ENCODE results near the gene REV3L. TPM values are rescaled to one million over a fixed set of nuclear protein-coding genes. Genes with fewer than 3 reads are reported as not detected.

The REV3L gene
- total and polyA plus RNA-seq, 2 of the 13 experiments (the other 11 are each of a cell fraction or from before 2014, with no cell fraction given) = 12.8 to 31.3 TPM

DNA sequence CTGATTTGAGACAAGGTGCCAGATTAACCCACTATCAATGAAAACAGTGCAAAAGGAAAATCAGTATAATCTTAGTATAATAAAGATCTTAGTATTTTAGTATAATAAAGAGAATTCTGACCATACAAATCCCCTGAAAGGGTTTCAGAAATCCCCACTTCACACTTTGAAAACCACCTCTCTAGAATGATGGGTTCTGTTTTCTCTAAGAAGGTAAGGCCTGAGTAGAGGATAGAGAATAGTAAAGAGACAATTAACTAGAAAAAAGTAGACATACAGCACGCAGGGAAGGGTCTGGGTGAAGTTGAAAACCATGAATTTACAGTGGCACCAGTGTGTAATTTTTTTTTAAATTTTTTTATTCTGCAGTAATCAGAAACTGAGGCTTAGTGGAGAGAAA, 73.6 kb downstream of the REV3L start (continued):
- TF ChIP-seq, protein P1, sequence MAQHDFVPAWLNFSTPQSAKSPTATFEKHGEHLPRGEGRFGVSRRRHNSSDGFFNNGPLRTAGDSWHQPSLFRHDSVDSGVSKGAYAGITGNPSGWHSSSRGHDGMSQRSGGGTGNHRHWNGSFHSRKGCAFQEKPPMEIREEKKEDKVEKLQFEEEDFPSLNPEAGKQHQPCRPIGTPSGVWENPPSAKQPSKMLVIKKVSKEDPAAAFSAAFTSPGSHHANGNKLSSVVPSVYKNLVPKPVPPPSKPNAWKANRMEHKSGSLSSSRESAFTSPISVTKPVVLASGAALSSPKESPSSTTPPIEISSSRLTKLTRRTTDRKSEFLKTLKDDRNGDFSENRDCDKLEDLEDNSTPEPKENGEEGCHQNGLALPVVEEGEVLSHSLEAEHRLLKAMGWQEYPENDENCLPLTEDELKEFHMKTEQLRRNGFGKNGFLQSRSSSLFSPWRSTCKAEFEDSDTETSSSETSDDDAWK (CRISPR knock-in tag; IDR thresholded peaks at IDR 0.05) = no peak
- TF ChIP-seq, protein P2, sequence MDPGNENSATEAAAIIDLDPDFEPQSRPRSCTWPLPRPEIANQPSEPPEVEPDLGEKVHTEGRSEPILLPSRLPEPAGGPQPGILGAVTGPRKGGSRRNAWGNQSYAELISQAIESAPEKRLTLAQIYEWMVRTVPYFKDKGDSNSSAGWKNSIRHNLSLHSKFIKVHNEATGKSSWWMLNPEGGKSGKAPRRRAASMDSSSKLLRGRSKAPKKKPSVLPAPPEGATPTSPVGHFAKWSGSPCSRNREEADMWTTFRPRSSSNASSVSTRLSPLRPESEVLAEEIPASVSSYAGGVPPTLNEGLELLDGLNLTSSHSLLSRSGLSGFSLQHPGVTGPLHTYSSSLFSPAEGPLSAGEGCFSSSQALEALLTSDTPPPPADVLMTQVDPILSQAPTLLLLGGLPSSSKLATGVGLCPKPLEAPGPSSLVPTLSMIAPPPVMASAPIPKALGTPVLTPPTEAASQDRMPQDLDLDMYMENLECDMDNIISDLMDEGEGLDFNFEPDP (CRISPR knock-in tag; conservative IDR thresholded peaks at IDR 0.05) = no peak

DNA sequence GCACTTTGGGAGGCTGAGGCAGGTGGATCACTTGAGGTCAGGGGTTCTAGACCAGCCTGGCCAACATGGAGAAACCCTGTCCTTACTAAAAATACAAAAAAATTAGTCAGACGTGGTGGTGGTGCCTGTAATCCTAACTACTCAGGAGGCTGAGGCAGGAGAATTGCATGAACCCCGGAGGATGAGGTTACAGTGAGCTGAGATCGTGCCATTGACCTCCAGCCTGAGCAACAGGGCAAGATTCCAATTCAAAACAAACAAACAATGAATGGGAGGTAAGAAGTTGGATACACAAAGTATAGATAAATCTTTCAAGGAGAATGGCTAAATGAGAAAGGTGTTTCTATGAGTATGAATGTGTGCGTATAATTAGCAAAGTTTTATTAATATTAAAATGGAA, 75.3 kb downstream of the REV3L start:
- CTCF ChIA-PET (ENCODE audit: low intra/inter-chr PET ratio, low total read pairs) = no interaction called here
- FAIRE-seq = no peak
- H3K36me3 ChIP-seq (replicated peaks in 1 of 2; ENCODE audit: control insufficient read depth in 1 of 2, insufficient read depth in 2 of 2, low read length in 2 of 2) = peaks cover 0 to 46% of the 10 kb centered on the region in 2 experiments
- TF ChIP-seq ZKSCAN1 (IDR thresholded peaks at IDR 0.05; ENCODE audit: low read length) (no peak), PAWR (CRISPR knock-in tag; IDR thresholded peaks at IDR 0.05; ENCODE audit: borderline replicate concordance) (no peak), HDAC6 (IDR thresholded peaks at IDR 0.05; ENCODE audit: low read depth, low read length) (no peak), JUN (CRISPR knock-in tag; IDR thresholded peaks at IDR 0.05) (no peak), CAMTA2 (CRISPR knock-in tag; IDR thresholded peaks at IDR 0.05; ENCODE audit: borderline replicate concordance) (no peak), CREB1 (IDR thresholded peaks at IDR 0.05) (no peak), CREB1 (CRISPR knock-in tag; IDR thresholded peaks at IDR 0.05) (no peak), ZNF446 (CRISPR knock-in tag; IDR thresholded peaks at IDR 0.05) (no peak), NR2F1 (CRISPR knock-in tag; IDR thresholded peaks at IDR 0.05) (0 out of 4 replicates have a peak, but pooled peaks of 1 of the 2 experiments have one; percentile 25), TCF12 (IDR thresholded peaks at IDR 0.05) (no peak), TCF12 (CRISPR knock-in tag; IDR thresholded peaks at IDR 0.05) (no peak)
- TF ChIP-seq, protein P3, sequence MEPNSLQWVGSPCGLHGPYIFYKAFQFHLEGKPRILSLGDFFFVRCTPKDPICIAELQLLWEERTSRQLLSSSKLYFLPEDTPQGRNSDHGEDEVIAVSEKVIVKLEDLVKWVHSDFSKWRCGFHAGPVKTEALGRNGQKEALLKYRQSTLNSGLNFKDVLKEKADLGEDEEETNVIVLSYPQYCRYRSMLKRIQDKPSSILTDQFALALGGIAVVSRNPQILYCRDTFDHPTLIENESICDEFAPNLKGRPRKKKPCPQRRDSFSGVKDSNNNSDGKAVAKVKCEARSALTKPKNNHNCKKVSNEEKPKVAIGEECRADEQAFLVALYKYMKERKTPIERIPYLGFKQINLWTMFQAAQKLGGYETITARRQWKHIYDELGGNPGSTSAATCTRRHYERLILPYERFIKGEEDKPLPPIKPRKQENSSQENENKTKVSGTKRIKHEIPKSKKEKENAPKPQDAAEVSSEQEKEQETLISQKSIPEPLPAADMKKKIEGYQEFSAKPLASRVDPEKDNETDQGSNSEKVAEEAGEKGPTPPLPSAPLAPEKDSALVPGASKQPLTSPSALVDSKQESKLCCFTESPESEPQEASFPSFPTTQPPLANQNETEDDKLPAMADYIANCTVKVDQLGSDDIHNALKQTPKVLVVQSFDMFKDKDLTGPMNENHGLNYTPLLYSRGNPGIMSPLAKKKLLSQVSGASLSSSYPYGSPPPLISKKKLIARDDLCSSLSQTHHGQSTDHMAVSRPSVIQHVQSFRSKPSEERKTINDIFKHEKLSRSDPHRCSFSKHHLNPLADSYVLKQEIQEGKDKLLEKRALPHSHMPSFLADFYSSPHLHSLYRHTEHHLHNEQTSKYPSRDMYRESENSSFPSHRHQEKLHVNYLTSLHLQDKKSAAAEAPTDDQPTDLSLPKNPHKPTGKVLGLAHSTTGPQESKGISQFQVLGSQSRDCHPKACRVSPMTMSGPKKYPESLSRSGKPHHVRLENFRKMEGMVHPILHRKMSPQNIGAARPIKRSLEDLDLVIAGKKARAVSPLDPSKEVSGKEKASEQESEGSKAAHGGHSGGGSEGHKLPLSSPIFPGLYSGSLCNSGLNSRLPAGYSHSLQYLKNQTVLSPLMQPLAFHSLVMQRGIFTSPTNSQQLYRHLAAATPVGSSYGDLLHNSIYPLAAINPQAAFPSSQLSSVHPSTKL (CRISPR knock-in tag; IDR thresholded peaks at IDR 0.05) = peak; percentile 24; the same call in 1 of the 2 replicates
- TF ChIP-seq, protein P4, sequence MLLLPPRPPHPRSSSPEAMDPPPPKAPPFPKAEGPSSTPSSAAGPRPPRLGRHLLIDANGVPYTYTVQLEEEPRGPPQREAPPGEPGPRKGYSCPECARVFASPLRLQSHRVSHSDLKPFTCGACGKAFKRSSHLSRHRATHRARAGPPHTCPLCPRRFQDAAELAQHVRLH (CRISPR knock-in tag; IDR thresholded peaks at IDR 0.05; ENCODE audit: borderline replicate concordance, low read depth) = no peak

More for the DNA sequence above, 75.3 kb downstream of the REV3L start:
- Histone ChIP-seq H3K27me3 (ENCODE audit: control insufficient read depth in 1 of 2, insufficient read depth in 2 of 2, low read length in 2 of 2) (no peaks in the 10 kb centered on the region), H3K9ac (ENCODE audit: insufficient read depth, low read depth, low read length) (no peak overlapping the region), H4K20me1 (ENCODE audit: insufficient read depth, low read length) (no peaks in the 10 kb centered on the region), H2AFZ (ENCODE audit: low read length) (no peak overlapping the region), H3K4me1 (ENCODE audit: insufficient read depth, low read length) (peaks cover 10% of the 10 kb centered on the region), H3K27ac (ENCODE audit: extremely low read length, insufficient read depth, low read length) (no peak overlapping the region), H3K4me2 (ENCODE audit: low read depth, low read length) (no peak overlapping the region), H3K4me3 (replicated peaks in 1 of 3; ENCODE audit: insufficient read depth in 1 of 3, low read depth in 2 of 3, low read length in 3 of 3) (no peak overlapping the region), H3K9me3 (ENCODE audit: low read length) (no peaks in the 10 kb centered on the region), H3K79me2 (ENCODE audit: insufficient read depth, low read length) (no peaks in the 10 kb centered on the region)
- ATAC-seq (peak; percentile 31; the same call in 1 of the 3 replicates), DNase-seq (ENCODE audit: low spot score) (no peak)
- BruUV-seq (replicated peaks) = no TSS peak
- intact Hi-C loops (cut with micrococcal nuclease; ENCODE audit: unreplicated experiment) (no loop called here), in situ Hi-C loops (cut with HindIII; ENCODE audit: extremely low pct_ligation_motif_present, low pct_unique_long_range_greater_than_20kb) (no loop called here)
- 71% methylated on average over 4 of the region's 4 CpGs for WGBS (ENCODE audit: low lambda C conversion rate)
- POLR2A ChIA-PET = no interaction called here

All from HepG2 (cell line).